Neural progenitor cell (in vitro differentiated cells): ENCODE results near the gene FAM162A.

Experiments
- CTCF ChIP-seq: fragments of 200-600 bp; sonication (generic); IDR thresholded peaks from 2 replicates; pipeline ENCODE4 v1.5.1; 2017; ENCODE audit warnings: antibody characterized with exemption, mild to moderate bottlenecking
- EZH2 ChIP-seq: fragments of 200-600 bp; sonication (generic); IDR thresholded peaks from 2 replicates; pipeline ENCODE4 v1.6.1; 2017; ENCODE audit warnings: antibody characterized with exemption, mild to moderate bottlenecking, moderate library complexity

GRCh38 chr3:122366379-122366749 lies 17.6 kb upstream of the FAM162A start:
- TF ChIP-seq CTCF = no peak
- TF ChIP-seq EZH2 = no peak
